Stimulated activated CD8-positive, alpha-beta memory T cell treated with anti-CD3 and anti-CD28 coated beads, Interleukin-7, amount 100 ng/mL, for 48 hours (primary cell): Measurements from ENCODE around the gene SELENOV.
A peak's percentile ranks its signal among the peaks of the same experiment; 100 is the strongest.

Experiments
- DNase-seq, 2 donors: peaks; one replicate each; pipeline ENCODE4 v3.0.0-alpha.2; 2020; ENCODE audit warnings: low read depth in 1 of 2; ENCODE audit errors: extremely low read depth in 1 of 2

Gene SELENOV

DNA sequence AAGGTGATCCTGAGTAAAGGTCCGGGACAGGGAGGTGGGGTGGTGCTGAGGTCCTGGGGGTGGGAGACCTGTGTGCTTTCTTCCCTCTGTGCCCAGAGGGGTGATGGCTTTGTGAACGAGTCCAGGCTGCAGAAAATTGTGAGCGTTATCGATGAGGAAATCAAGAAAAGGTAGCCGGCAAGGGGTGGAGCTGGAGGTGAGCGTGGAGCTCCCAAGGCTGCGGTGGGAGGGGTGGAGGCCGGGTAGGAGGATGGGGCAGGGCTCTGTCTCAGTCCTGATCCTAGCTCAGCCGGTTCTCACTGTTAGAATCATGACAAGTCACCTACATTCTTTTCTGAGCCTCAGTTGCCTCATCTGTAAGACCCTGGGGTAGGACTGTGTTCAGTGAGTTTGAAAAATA is 4.0 kb downstream of the SELENOV start:
- no peak for DNase-seq

DNA sequence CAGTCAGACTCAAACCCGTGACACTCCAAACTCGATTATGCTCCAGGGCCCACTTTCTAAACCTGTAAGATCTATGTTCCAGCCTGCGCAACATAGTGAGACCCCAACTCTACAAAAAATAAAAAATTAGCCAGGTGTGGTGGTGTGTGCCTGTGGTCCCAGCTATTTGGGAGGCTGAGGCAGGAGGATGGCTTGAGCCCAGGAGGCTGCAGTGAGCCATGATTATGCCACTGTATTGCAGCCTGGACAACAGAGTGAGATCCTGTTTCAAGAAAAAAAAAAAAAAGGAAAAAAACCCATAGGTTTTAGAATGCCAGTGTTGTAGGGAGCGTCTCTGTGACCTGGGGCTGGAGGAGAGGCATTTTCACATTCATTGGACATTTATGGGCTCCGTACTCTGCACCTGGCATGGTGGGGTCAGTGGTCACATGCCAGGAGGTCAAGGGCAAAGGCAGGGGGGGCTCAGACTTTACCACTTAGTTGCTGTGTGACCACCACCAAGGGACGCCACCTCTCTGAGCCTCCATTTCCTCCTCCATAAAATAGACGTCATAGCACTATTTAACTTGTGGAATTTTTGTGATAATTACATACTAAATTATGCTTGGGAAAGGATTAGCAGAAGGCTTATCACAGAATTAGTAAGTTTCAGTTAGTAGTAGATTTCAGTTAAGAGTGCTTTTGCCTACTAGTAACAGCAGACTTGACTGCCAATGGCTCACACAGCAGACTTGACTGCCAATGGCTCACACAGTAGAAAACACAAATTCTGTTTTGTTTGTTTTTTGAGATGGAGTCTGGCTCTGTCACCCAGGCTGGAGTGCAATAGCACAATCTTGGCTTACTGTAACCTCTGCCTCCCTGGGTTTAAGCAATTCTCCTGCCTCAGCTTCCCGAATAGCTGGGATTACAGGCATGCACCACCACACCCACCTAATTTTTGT is 5.9 kb downstream of the SELENOV start:
- DNase-seq: no peak

DNA sequence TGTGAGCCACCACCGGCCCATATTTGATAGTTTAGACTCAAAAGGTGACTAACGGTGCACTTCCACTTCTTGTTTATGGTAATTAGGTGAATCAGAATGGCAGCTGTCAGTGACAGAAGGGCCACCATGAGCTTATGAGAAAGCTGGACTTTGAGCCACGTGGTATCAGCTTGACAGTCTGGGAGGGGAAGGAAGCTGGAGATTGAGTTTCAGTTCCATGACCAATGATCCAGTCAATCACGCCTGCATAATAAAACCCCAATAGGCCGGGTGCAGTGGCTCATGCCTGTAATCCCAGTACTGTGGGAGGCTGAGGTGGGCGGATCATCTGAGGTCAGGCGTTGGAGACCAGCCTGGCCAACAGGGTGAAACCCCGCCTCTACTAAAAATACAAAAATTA is 9.6 kb downstream of the SELENOV start:
- no peak for DNase-seq

DNA sequence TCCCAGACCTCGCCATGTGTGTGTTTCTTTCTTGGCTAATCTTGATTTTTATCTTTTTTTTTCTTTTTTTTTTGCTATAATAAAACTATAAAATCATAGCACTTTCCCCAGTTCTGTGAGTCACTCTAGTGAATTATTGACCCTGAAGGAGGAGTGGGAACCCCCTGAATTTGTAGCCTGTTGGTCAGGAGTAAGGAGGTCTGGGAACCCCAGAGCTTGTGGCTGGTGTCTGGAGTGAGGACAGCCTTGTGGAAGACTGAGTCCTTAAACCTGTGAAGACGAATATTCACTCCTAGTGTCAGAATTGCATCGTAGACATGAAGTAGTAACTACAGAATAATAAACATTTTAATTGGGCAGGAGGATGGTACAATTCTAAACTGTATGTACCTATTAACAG is 10.3 kb downstream of the SELENOV start:
- DNase-seq: no peak

DNA sequence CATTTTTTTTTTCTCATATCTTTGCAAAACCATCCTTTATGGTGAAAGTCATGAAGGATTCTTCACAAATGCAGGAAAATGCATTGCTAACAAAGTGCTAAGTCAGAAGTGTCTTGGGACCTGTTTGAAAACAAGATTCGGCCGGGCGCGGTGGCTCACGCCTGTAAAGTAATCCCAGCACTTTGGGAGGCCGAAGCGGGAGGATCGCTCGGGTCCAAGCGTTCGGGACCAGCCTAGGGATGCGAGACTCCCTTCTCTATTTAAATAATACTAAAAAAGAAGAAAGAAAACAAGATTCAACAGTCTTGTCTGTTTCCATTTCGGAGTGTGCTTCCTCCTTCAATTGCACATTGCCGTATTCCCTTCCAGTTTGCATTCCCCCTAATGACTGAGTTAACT is 16.9 kb downstream of the SELENOV start:
- DNase-seq: no peak

DNA sequence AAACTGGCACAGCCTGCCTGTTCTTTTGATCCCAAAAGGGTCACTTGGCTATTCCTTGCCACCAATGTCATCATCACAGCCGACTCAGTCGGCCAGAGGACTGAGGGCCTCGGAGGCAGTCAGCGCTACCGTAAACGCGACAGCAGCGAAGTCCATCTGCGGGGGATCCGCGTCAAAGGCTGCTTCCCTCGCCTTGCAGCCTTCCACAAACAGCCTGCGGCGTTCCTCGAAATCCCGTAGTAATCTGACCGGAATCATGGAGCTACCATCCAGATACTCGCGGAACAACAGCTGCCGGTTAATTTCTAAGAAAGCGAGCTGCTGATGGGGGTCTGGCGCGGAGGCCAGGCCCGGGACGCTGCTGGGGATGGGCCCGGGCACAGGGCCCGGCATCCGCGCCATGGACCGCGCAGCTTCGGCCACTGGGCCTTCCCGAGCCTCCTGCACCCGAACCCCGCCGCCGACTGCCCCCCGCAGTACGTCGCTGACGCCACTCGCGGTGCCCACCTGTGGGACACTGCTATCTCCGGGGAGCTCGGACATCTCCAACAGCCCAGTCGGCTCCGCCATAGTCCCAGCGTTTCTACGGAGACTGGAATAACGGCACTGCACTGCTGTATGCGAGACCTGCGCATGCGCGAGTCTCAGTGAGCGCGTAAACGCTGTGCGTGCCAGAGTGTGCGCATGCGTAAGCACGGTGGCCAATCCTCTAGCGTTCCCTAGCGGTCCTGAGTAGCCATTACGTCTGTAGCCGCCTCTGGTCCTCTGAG is 17.5 kb downstream of the SELENOV start, which contains the start of gene EID2B:
Gene EID2B (minus strand): TSS at position 620 of the 770 bp plus-strand sequence. CDS start 50 bp downstream, at position 570.
- DNase-seq: peak; percentile 88 to 90

DNA sequence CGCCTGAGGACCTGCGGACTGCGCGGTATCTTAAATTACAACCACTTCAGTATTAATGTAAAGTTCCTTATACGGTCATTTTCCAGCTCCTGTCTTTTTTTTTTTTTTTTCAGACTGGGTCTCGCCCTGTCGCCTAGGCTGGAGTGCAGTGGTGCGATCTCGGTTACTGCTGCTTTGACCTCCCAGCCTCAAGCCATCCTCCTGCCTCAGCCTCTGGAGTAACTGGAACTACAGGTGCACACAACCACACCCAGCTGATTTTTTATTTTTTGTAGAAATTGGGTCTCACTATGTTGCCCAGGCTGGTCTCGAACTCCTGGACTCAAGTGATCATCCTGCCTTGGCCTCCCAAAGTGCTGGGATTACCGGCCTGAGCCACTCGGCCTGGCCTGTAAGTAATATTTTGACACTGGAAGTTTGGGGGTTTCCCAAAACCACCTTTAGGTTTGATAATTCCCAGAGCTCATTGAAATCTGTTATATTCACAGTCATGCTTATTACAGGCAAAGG is 18.1 kb downstream of the SELENOV start:
- DNase-seq: no peak

DNA sequence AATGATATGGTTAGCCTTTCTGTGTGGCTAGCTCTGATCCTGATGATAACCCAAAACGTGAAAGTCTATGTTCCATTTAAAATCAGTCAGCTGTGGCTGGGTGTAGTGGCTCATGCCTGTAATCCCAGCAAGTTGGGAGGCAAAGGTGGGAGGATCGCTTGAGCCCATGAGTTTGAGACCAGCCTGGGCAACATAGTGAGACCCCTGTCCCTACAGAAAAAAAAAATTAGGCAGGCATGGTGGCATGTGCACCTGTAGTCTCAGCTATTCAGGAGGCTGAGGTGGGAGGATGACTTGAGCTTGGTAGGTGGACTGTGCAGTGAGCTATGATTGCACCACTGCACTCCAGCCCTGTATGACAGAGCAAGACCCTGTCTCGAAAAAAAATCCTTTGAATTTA is 18.9 kb downstream of the SELENOV start:
- DNase-seq: no peak

DNA sequence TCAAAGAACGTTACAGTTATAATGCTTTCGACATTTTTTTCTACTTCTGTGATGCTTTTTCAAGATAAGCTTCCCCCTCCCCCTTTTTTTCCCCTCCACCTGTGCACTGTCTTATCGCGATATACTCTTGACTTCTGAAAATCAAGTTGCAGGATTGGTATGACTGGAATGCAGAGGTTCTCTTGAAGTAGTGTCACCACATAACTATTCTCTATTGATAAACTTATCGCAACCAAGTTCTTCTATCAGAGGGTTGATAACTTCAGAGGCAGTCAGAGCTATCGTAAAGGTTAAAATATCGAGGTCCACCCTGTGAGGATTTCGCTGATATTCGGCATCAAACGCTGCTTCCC is 24.2 kb downstream of the SELENOV start:
- no peak for DNase-seq

DNA sequence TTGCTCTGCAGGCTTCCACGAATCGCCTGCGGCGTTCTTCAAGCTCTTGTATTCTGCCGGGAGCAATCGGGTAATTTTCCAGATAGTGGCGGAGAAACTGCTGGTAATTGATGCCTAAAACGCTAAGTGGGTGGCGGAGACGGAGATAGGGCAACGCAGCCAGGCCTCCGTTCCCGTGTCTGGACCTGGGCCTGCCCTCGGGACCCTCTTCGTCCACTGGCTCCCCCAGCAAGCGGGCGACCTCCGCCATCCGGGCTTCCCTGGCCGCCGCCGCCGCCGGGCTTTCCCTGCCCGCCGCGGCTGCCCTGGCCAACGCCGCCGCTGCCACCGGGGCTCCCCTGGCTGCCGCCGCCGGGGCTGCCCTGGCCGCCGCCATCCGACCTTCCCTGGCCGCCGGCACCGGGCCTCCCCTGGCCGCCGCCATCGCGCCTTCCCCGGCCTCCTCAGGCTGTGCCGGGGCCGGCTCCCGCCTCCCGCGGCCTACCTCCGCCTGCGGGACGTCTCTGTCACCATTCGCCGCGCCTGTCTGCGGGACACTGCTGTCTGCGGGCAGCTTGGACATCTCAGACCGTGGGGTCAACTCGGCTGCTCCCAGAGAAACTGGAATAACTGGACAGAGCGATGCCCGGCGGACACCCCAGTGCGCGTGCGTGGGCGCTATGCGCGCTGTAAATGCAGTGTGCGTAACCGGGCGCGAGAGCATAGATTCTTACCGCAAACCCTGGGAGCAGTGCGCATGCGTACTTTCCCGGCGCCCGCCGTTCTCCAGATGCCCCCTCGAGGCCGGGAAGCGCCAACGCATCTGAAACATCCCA is 24.8 kb downstream of the SELENOV start, which contains the start of gene EID2:
Gene EID2 (minus strand): TSS at position 644 of the 815 bp plus-strand sequence. CDS start 82 bp downstream, at position 562.
- DNase-seq: peak; percentile 87 to 90

DNA sequence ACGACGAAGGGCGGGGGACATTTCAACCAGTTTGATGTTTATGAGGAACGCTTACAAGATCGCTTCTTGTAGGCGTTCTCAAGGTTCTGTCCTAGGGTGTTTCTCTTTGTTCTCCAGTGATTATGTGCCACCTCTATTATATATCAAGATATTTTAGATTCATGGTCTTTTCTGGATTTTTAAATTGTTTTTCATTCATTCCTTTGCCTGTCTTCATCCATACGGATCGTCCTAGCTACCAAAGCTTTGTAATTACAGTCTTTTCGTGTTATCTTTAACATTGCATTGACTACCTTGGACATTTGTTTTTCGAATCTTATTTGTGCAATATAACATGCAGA is 25.4 kb downstream of the SELENOV start:
- no peak for DNase-seq

DNA sequence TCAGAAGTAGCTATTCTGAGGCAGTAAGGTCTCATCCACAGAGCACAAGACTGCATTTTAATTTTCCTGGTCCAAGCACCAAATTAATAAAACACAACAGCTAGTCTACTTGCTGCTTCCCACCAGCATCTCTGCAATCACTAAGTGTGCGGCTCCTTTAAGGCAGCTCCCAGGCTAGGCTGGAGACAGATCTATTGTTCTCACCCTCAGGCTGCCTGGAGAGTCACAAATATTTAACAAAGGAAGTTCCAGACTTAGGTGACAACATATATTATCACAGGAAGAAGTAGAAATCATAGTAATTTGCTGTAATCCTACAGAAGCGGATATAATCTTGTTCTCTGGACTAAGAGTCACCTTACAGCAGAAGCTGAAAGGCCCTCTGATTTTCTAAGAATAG is 27.3 kb downstream of the SELENOV start:
- no peak for DNase-seq

DNA sequence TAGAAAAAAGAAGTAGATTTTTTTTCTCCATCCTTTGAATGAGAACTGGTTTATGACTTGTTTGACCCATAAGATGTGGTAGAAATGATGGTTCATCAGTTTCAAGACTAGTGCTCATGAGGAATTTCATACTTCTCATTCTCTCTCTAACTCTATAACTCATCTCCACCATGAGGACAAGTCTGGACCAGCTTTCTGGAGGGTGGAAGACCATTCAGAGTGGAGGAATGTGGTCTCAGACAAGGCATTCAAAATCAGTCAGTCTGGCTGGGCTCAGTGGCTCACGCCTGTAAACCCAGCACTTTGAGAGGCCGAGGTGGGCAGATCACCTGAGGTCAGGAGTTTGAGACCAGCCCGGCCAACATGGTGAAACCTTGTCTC is 28.5 kb downstream of the SELENOV start:
- DNase-seq: no peak

DNA sequence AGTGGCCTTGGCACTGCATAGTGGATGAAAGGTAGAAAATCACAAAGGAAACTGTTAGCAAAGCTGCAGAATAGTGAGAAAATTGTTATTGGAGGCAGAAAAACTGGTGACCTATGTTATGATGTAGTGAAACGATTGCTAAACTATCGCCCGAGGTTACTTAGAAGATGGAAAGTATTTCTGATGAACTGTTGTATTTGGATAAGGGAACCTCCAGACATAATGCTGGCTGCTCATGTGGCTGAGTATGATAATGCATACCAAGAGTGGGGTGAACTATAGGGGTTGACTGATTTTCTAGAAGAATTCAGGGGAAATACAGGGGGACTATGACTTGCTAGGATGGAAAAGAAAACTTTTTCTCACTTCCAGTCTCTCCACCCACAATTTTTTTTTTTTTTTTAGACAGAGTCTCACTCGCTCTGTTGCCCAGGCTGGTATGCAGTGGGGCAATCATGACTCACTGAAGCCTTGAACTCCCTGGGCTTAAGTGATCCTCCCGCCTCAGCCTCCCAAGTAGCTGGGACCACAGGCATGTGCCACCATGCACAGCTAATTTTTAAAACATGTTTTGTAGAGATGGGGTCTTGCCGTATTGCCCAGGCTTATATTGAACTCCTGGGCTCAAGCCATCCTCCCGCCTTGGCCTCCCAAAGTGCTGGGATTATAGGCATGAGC is 29.4 kb downstream of the SELENOV start:
- no peak for DNase-seq

DNA sequence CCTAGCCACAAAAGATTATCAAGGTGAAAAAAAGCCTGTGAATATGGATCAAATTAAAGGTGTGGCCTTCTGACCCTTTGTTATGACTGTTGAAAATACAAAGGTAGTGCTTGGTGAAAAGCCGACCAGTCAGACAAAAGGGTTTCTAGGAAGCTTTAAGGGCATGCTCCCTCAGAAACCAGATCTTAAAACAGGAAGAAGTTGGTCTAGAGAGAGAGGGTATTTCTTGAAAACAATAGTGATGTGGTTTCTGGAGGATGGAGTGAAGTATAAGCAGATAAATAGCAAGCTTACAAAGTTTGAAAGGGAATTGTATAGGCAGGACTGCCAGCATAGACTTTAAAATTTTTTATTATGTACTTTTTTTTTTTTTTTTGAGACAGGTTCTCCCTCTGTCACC is 30.0 kb downstream of the SELENOV start:
- DNase-seq: no peak

DNA sequence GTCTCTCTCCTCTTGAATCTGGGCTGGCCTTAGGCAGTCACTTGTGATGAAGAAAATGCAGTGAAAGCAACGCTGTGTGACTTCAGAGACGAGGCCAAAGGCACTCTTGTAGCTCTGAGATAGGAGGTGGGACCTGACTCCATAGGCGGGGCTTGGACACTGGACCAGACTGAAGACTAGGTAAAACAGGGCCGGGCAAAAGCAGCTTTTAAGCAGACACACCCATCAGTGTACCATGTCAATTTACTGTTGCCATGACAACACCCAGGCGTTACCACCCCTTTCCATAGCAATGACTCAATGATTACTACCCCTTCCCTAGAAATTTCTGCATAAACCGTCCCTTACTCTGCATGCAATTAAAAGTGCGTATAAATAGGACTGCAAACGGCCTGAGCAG is 31.7 kb downstream of the SELENOV start:
- DNase-seq: no peak

DNA sequence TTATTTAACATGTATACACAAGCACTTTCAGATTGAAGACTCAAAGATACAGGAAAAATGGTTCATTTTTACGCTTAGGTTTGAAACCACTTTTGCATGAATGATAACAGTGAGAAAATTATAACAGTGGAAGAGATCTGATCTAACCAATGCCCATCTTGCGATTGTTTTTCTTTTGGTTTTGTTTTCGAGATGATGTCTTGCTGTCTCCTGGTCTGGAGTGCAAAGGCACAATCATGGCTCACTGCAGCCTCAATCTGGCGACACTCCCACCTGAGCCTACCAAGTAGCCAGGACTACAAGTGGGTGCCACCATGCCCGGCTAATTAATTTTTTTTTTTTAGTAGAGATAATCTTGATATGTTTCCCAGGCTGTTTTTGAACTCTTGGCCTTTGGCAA is 35.3 kb downstream of the SELENOV start:
- no peak for DNase-seq

DNA sequence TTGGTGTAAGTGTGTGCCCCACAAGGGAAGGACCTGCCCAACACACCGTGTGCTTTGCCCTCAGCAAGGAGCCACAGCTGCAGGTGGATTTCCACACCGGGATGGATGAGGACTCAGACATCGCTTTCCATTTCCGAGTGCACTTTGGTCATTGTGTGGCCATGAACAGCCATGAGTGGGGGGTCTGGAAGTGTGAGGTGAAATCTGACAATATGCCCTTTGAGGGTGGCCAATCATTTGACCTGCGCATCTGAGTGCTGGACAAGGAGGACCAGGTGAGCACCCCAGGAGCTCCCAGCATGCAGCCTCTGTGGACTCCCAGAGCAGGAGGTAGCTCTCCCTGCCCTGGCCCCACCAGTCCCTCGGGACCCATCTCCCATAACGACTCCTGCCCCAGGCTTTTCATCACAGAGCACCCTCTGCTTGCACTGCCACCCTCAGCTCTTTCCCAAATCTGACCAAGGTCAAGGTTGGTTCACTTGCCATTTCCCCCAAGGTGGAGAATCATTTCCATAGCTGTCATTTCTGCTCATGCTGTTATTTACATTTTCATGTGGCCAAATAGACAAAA is 38.2 kb downstream of the SELENOV start:
- DNase-seq: no peak

DNA sequence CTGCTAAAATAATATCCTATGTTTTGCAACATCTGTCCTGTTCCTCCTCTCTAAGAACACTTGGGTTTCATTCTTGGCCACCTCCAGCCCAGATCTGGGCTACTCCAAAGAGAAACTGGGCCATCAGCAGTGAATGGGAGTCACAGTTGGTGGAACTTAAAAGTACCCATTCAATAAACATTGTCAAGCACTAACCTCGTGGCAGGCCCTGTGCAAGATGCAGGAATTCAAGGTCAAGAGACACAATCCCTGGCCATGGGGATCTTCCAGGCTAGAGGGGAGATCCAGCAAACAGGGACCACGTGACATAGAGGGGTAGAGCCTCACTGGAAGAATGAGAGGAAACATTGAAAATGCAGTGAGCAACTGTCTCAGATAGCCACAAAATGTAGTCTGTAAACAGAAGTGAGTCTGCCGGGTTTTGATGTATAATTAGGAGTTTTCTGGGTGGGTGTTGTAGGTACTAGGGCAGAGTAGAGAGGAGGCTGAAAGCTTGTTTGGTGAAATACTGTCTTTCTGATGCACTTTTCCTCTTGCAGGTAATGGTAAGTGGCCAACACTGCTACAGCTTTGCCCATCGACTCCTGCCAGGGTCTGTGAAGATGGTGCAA is 39.9 kb downstream of the SELENOV start:
- DNase-seq: no peak

DNA sequence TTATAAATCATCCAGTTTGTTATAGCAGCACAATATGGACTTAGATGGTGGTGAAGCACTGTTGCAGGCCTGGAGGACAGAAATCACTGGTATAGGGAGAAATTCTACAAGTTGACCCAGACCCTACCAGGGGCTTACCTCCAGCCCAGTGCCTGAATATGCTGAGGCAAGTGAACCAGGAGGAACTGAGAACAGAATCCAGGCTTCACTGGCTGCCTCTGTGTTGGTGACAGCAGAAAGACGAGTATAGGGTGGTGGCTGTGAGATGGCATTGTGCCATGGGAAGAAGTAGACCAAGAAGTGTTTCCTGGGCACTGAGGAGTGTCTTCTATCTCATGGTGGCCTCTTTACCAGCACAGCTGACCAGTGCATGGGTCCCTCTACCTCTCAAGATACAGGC is 40.9 kb downstream of the SELENOV start:
- no peak for DNase-seq
